ENCODE data around the gene PLXNA1. TPM values are rescaled to one million over a fixed set of nuclear protein-coding genes. Genes with fewer than 3 reads are reported as not detected.
A peak's percentile ranks its signal among the peaks of the same experiment; 100 is the strongest.

The PLXNA1 gene
- total RNA-seq, 3 donors from 2014 or later, result 21.3 to 32.2 (median 25.9) TPM

GRCh38 chr3:126967386-126967785 is 15.5 kb upstream of the PLXNA1 start:
- intact Hi-C loops (cut with DNase I; ENCODE audit: low total_unique reads), result no loop called here
- TF ChIP-seq CTCF (IDR thresholded peaks at IDR 0.05) (no peak), POLR2A (IDR thresholded peaks at IDR 0.05) (no peak), POLR2AphosphoS5 (IDR thresholded peaks at IDR 0.05) (no peak)
- H3K4me3 ChIP-seq, result no peak overlapping the region
- H3K36me3 ChIP-seq, result no peaks in the 10 kb centered on the region
- H3K9me3 ChIP-seq, result no peaks in the 10 kb centered on the region
- no peaks in the 10 kb centered on the region for H3K27me3 ChIP-seq
- no peak overlapping the region for H3K27ac ChIP-seq
- no peak for DNase-seq (ENCODE audit: low spot score in 2 of 2)
- peaks cover 0 to 8% of the 10 kb centered on the region in 2 donors for H3K4me1 ChIP-seq

GRCh38 chr3:126968391-126969390 is 14.2 kb upstream of the PLXNA1 start:
- no peak for DNase-seq (ENCODE audit: low spot score in 2 of 2)
- peaks cover 0 to 8% of the 10 kb centered on the region in 2 donors for H3K4me1 ChIP-seq
- no peak for TF ChIP-seq POLR2AphosphoS5 (IDR thresholded peaks at IDR 0.05)
- no peak for TF ChIP-seq CTCF (IDR thresholded peaks at IDR 0.05)
- no peak for TF ChIP-seq POLR2A (IDR thresholded peaks at IDR 0.05)
- no peaks in the 10 kb centered on the region for H3K9me3 ChIP-seq
- H3K4me3 ChIP-seq, result no peak overlapping the region
- no peaks in the 10 kb centered on the region for H3K36me3 ChIP-seq
- H3K27me3 ChIP-seq, result no peaks in the 10 kb centered on the region
- H3K27ac ChIP-seq, result peak overlapping the region in 1 of 2 donors; percentile 68
- intact Hi-C loops (cut with DNase I; ENCODE audit: low total_unique reads), result no loop called here

- no peaks in the 10 kb centered on the region for H3K36me3 ChIP-seq
- H3K9me3 ChIP-seq, result peaks cover 5% of the 10 kb centered on the region in 2 donors
- H3K27ac ChIP-seq, result peak overlapping the region in 1 of 2 donors; percentile 35
- no peak for DNase-seq (ENCODE audit: low spot score in 2 of 2)
- intact Hi-C loops (cut with DNase I; ENCODE audit: low total_unique reads), result no loop called here
- H3K27me3 ChIP-seq, result no peaks in the 10 kb centered on the region
- TF ChIP-seq POLR2AphosphoS5 (IDR thresholded peaks at IDR 0.05), result no peak
- TF ChIP-seq CTCF (IDR thresholded peaks at IDR 0.05), result no peak
- no peak for TF ChIP-seq POLR2A (IDR thresholded peaks at IDR 0.05)
- no peak overlapping the region for H3K4me3 ChIP-seq
- peaks cover 0 to 8% of the 10 kb centered on the region in 2 donors for H3K4me1 ChIP-seq
Measured at GRCh38 chr3:126969586-126969985, 13.3 kb upstream of the PLXNA1 start.

- H3K9me3 ChIP-seq, result peaks cover 5 to 10% of the 10 kb centered on the region in 2 donors
- no peak for TF ChIP-seq CTCF (IDR thresholded peaks at IDR 0.05)
Measured at GRCh38 chr3:126970101-126970500, 12.8 kb upstream of the PLXNA1 start.

GRCh38 chr3:126970921-126971320 is 12.0 kb upstream of the PLXNA1 start:
- no peak overlapping the region for H3K4me3 ChIP-seq
- no peaks in the 10 kb centered on the region for H3K27me3 ChIP-seq
- H3K27ac ChIP-seq, result peak overlapping the region in 1 of 2 donors; percentile 85
- H3K36me3 ChIP-seq, result no peaks in the 10 kb centered on the region
- intact Hi-C loops (cut with DNase I; ENCODE audit: low total_unique reads), result no loop called here
- peaks cover 0 to 8% of the 10 kb centered on the region in 2 donors for H3K4me1 ChIP-seq
- peaks cover 5 to 14% of the 10 kb centered on the region in 2 donors for H3K9me3 ChIP-seq
- no peak for TF ChIP-seq POLR2A (IDR thresholded peaks at IDR 0.05)
- no peak for TF ChIP-seq POLR2AphosphoS5 (IDR thresholded peaks at IDR 0.05)
- TF ChIP-seq CTCF (IDR thresholded peaks at IDR 0.05), result no peak
- DNase-seq (ENCODE audit: low spot score in 2 of 2), result no peak

More at GRCh38 chr3:126970101-126970500, 12.8 kb upstream of the PLXNA1 start:
- Histone ChIP-seq H3K27ac (peak overlapping the region in 1 of 2 donors; percentile 35), H3K36me3 (no peaks in the 10 kb centered on the region), H3K27me3 (no peaks in the 10 kb centered on the region), H3K4me1 (peaks cover 0 to 8% of the 10 kb centered on the region in 2 donors), H3K4me3 (no peak overlapping the region)
- DNase-seq (ENCODE audit: low spot score in 2 of 2), result no peak
- intact Hi-C loops (cut with DNase I; ENCODE audit: low total_unique reads), result no loop called here
